ENCODE results near the gene SNX32. TPM values are rescaled to one million over a fixed set of nuclear protein-coding genes. Genes with fewer than 3 reads are reported as not detected.
A peak's percentile ranks its signal among the peaks of the same experiment; 100 is the strongest.

Gene SNX32
- total RNA-seq, 1 donor from 2014 or later: 6.1 TPM

DNA sequence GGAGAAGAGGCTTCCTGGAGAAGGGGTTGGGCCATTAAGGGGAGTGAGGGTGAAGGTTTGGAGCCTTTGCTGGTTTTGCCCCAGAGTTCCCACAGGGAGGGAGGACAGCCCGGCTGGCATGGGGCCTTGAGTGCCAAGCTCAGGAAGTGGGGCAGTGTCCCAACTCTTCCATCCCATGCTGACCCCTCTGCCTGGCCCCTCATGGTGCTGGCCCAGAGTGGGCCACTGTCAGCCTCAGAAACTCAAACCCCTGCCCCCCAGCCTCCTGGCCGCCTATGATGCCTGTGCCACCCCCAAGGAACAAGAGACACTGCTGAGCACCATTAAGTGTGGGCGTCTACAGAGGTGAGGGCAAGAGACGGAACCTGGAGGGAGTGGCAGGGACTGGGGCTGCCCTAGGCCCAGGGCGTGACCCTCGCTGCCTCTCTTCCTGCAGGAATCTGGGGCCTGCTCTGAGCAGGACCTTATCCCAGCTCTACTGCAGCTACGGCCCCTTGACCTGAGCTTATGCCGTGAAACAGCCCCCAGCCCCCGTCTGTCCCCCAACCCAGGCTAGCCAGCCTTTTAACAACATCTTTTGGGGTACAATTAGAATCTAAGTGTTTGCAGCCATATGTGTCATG, 31.9 kb downstream of the SNX32 start:
- DNase-seq (ENCODE audit: low spot score in 2 of 2): no peak
- no peak for FAIRE-seq

DNA sequence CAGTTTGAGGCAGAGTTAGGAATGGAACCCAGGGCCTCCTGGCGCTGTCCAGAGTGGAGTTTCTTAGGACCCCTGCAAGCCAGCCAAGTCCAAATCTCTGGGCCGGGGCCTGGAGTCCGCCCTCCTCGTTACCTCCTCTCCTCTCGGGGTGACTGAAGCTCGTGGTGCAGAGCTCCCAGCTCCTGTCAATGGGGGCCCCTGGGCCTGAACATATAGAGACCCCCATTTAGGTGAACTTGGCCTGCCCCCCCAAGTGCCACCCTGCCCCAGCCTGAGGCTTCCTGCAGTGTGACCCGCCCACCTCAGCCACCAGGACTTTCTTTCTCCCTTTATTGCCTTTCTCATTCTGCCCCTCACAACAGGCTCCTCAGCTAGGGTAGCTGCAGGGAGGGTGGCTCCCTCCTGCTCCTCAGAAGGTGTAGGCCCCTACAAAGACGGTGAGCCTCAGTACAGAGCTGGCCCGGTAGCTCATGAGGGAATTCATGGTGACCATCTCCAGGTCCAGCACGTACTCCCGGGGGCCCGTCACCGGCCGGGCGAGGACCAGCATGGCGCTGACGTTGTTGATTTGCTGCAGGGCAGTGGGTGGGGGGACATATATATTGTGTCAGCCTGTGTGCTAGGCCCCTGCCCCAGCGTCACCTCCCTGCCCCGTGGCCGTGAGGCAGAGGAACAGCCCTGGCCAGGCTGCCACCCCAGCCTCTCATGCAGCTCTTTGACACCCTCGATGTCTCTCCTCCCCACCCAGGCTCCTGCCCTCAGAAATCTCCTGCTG, 32.9 kb downstream of the SNX32 start:
- DNase-seq (ENCODE audit: low spot score in 2 of 2) (no peak), FAIRE-seq (no peak)

DNA sequence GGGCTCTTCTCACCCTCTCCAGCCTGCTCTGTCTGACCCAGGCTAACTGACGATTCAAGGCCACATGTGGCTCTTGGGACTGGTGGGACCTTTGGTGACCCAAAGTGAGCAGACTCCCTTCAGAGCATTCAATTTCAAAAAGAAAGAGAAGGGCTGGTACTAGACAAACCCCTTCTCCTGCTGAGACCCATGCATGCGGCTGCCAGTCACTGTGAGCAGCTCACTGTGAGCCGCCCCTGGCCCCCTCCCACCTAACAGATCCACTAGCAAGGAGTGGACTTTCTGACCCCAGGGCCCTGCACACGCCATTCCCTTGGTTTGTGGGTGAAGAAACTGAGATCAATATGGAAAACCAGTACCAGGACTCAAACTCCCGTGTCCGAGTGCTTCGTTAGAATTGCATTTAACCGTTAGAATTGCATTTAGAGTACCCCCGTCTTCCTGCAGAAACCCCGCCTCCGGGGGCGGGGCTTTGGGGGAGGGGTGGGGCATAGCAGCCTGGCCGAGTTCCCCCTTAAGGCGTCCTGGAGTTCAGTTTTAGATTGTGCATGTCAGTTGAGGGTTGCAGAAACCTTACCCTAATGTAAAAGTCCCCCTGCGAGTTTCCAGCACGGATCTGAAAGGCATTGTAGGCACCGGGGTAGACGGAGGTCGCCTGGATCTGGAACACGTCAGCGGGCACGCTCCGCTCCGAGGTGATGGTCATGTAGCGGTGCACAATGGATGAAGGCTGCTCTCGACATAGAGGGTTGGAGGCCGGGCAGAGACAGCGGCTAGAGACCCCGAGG, 33.7 kb downstream of the SNX32 start:
- DNase-seq (ENCODE audit: low spot score in 2 of 2) (no peak), FAIRE-seq (no peak)

DNA sequence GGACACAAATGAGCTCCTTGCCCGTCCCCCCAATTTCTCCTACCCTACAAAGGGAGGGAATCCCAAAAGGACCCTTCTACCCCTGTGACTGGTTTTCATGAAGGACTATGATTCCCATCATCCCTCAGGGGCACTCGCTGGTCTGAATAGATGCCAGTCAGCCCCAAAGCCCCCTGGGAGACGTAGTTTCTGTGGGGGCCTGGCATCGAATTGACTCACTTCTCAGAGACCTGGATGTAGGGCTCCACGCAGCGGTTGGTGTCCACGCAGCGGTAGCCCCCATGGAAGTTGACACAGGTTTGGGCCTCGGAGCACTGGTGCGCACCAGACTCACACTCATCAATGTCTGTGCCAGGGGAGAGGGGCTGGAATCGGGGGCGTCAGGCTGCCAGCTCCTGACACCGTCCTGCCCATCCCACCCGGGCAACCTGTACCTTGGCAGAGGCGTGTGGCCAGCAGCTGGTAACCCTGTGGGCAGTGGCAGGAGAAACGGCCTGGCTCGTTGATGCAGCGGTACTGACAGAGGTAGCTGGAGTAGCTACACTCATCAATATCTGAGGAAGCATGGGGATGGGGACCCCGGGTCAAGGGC, 34.4 kb downstream of the SNX32 start:
- DNase-seq (ENCODE audit: low spot score in 2 of 2) (peak in 1 of 2 donors; percentile 48), FAIRE-seq (no peak)

DNA sequence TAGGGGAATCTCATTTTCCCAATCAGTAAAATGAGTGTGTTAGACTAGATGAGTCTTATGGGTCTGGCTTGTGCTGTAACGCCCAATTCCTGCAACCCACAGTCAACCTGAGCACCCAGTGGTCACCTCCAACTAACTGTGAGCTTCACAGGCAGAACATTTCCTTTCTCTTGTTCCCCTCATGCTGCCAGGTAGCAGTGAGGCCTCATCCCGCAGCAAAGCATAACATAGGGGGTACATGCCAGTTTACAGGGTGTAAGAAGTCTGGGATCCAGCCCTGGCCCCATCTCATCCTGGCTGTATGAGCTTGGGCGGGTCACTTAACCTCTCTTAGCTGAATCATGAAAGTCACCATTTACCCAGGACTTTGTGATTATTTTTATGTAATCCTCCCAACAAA, 35.1 kb downstream of the SNX32 start:
- DNase-seq (ENCODE audit: low spot score in 2 of 2): no peak
- no peak for FAIRE-seq

DNA sequence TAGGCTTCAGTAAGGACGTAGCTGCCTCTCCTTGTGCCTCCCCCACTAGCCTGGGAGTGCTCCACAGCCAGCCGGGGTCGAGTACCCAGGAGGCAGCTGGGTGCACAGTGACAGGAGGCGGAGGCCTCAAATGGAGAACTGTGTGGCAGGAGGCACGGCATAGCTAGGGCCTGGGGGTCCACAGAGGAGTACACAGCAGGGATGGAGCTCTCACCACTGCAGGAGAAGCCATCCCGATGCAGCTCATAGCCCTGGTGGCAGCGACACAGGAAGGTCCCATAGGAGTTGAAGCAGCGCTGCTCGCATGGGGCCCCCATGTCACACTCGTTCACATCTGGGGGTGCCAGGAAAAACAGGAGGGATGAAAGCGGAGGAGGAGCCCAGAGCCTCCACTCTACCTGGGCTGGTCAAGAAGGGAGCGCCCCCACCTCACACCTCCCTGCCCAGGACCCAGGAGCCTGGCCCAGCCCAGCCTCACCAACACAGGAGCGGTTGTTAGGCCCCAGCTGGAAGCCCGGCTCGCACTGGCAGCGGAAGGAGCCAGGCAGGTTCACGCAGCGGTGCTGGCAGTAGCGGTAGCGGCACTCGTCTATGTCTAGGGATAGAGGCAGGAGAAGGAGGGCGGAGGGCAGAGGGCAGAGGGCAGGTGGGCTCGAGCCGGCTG, 36.0 kb downstream of the SNX32 start:
- no peak for FAIRE-seq
- DNase-seq (ENCODE audit: low spot score in 2 of 2): no peak

DNA sequence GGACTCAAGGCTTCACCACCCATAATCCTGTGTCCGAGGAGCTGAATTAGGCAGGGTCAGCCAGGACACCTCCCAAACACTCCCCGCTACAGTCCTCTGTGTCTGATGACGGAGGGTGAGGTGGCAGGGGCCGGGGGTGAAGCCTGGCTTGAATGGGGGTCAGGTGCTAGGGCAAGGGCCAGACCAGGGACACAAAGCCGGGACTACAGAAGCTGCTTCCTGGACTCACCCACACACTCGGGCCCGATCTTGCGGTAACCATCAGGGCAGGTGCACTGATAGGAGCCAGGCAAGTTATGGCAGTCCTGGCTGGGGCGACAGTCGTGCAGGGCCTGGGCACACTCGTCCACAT, 36.5 kb downstream of the SNX32 start:
- FAIRE-seq (no peak), DNase-seq (ENCODE audit: low spot score in 2 of 2) (no peak)

DNA sequence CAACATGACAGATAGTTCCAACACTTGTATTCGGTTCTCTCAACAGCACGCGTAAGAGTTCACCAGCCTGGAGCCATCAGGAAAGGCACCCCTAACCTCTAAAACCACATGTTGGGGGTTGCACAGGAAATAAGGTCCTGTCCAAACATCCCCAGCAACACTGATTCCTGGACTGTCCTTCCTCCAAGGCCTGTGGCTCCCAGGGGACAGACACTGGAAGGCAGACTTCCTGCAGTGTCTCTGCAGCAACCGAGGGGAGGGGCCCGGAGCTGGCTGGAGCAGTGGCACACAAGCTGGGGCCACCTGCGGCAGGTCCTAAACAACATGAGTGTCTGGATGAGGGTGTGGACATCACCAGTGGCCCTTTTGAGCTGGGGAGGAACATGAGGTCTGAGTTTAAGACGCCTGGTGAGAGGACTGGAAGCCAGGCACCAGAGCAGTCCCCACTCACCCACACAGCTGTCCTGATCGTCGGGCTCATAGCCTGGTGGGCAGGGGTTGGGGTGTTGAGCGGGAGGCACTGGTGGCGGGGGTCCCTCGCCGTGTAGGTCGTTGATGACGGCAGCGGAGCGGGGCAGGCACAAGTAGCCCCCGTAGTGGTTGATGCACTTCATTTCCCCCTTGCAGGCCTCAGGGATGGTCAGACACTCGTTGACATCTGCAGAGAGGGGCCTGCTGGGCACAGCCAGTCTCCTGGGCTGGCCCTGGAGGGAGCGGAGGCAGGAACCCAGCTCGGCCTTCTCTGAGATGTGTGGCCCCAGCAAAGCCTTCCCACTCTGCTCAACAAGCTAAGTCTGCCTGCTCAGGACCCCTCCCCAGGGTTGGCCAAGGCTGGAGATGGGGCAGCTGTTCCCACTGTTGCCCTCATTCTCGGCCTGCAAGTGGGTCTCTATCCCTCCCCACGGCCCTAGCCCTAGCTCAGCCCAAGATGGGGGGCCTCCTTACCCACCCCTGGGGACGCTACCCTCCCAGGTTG, 37.2 kb downstream of the SNX32 start:
- FAIRE-seq: no peak
- no peak for DNase-seq (ENCODE audit: low spot score in 2 of 2)

DNA sequence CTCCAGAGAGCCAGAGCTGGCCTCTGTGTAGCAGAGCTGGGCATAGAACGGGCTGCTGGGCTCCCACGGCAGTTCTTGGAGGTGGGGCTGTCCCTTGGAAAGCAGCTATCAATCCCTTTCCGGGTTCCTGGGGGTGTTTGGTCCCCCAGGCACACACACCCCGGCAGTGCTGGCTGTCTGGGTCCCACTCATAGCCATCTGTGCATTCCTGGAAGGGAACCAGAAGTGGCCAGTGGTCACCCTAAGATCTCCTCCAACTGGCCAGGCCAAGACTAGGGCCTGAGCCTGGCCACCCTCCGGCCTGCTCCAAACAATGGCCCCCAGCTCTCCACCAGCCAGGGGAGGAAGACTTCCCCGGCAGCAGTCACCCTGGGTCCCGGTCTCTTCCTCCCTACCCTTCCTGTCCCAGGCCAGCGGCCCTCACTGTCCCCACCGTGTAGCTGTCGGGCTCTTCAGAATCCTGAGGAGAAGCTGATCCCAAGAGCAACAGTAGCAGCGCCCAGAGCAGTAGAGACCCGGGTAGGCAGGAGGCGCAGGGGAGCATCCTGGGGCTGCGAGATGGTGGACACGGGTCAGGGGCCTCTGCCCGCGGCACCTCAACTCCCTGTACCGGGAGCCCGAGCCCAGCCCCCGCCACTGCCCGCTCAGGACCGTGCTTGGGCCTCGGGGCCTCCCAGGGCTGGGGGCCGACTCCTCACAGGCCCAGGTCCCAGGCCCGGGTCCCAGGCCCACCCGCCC, 38.2 kb downstream of the SNX32 start:
- DNase-seq (ENCODE audit: low spot score in 2 of 2) (no peak), FAIRE-seq (no peak)

DNA sequence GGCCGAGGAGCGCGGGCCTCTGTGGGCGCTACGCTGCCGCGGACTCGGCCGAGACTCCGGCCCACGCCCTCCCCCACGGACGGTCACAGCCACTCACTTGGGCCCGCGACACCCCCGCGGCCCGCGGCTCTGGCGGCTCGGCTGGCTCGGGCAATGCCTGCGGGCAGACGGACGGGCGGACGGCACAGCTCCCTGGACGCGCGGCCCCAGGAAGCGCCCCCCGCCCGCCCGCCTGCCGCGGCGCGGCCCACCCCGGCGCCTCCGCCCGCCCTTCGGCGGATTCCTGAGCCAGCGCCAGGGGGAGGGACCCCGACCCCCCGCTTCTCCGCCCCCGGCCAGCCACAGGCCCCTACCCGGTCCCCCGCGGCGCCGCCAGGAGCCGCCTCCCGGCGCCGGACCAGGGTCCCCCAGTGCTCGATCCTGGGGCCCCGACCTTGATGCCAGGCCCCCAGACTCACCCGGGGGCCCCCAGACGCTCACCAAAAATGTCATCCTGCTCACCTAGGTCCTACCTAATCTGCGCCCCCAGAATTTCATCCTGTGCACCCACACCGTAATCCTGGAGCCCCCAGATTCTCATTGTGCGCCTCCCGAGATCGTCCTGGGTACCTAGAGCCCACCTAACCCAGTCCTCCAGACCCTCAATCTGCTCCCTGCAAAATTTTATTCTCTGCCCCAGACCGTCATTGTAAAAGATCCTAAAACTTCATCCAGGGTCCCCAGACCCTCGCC, 39.0 kb downstream of the SNX32 start, which contains the start of gene EFEMP2:
TSS of gene EFEMP2 (minus strand) at position 215 of the 732 bp plus-strand sequence. CDS start 446 bp downstream, outside the sequence.
- no peak for FAIRE-seq

DNA sequence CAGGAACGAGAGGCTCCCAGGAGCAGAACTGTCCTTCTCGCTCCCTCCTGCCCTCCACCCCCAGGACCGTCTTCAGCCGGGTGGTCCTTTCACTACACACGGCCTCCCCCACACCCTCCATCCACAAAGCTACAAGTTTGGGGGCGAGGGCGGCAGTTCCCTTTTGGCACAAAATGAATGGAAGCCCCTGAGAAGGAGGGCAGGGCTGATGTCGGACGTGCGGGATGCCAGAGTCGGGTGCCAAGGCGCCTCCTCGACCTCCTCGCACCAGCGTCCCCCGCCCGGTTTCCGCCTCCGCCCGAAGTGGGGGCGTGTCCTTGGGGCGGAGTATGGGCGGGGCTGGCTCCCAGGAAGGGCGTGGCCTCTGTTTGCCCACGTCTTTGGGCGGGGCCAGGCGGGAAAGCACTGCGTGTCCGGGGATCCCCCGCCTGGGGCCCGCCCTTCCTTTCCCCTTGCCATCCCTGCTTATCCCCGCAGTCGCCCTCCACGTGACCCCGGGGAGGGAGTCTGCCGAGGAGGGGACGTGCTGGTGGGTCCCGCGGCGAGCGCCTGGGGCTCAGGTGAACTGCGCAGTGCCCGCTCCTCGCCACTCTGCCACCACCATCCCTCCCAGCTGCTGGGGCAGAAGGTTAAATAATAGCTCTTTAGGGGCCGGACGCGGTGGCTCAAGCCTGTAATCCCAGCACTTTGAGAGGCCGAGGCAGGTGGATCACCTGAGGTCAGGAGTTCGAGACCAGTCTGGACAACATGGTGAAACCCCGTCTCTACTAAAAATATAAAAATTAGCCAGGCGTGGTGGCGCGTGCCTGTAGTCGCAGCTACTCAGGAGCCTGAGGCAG, 39.8 kb downstream of the SNX32 start:
- DNase-seq (ENCODE audit: low spot score in 2 of 2): peak; percentile 94 to 99

More for the DNA sequence above, 39.0 kb downstream of the SNX32 start, which contains the start of gene EFEMP2:
- peak; percentile 67 to 72 for DNase-seq (ENCODE audit: low spot score in 2 of 2)

DNA sequence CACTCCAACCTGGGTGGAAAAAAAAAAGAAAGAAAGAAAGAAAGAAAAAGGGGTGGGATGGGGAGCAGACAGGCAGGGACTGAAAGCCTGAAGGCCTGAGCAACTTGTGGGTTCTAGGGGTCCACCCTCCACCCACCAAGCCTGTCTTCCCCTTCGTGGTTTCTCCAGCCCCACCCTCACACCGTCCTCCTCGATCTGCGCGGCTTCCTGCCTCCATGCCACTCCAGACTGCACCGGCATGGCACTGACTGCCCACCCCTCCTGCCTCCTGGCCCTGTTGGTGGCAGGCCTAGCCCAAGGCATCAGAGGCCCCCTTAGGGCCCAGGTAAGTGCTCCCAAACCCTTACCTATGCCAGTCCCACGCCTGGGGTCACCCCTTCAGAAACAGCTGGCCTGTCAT, 45.9 kb downstream of the SNX32 start, which contains the start of gene CTSW:
TSS of gene CTSW (plus strand) at position 221 of the 400 bp plus-strand sequence. CDS start at position 239, 18 bp downstream.
- DNase-seq (ENCODE audit: low spot score in 2 of 2): no peak

More for the DNA sequence above, 39.8 kb downstream of the SNX32 start:
- no peak for FAIRE-seq

DNA sequence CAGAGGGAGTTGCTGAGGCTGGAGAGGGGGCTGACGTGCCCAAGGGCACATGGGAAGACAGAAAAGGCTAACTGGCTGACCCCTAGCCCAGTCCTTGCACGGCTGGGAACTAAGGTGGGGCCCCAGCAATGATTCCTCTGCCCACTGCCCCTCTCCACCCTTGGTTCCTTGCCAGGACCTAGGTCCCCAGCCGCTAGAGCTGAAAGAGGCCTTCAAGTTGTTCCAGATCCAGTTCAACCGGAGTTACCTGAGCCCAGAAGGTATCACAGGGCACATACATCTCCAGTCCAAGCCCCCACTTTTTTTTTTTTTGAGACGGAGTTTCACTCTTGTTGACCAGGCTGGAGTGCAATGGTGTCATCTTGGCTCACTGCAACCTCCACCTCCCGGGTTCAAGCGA, 46.3 kb downstream of the SNX32 start:
- FAIRE-seq: no peak

More for the DNA sequence above, 45.9 kb downstream of the SNX32 start, which contains the start of gene CTSW:
- FAIRE-seq: no peak

DNA sequence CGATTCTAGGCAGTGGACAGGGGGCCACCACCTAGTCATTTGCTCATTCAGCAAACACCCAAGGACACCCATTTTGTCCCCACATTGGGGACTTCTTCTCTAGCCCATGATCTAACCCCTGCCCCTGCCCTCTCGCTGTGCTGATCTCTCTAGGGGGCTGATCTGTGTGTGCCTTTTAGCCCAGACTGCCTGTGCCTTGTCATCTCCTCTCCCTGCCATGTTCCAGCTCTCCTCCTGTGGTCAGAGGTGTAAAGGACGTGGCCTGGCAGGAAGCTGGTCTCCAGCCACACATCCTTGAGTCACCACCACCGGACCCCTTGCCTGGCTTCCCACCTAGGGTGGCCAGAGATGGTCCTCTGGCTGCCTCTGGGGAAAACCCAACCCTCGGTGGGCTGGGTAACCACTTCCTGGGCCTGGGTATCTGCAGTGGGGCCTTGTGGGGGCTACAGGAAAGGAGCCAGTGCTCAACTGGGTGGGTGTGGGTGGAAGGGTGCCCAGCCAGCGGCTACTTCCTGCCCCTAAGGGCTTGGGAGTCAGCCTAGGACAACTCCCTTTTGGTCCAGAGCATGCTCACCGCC, 47.2 kb downstream of the SNX32 start:
- DNase-seq (ENCODE audit: low spot score in 2 of 2): no peak
- FAIRE-seq: no peak

More for the DNA sequence above, 46.3 kb downstream of the SNX32 start:
- DNase-seq (ENCODE audit: low spot score in 2 of 2): no peak

DNA sequence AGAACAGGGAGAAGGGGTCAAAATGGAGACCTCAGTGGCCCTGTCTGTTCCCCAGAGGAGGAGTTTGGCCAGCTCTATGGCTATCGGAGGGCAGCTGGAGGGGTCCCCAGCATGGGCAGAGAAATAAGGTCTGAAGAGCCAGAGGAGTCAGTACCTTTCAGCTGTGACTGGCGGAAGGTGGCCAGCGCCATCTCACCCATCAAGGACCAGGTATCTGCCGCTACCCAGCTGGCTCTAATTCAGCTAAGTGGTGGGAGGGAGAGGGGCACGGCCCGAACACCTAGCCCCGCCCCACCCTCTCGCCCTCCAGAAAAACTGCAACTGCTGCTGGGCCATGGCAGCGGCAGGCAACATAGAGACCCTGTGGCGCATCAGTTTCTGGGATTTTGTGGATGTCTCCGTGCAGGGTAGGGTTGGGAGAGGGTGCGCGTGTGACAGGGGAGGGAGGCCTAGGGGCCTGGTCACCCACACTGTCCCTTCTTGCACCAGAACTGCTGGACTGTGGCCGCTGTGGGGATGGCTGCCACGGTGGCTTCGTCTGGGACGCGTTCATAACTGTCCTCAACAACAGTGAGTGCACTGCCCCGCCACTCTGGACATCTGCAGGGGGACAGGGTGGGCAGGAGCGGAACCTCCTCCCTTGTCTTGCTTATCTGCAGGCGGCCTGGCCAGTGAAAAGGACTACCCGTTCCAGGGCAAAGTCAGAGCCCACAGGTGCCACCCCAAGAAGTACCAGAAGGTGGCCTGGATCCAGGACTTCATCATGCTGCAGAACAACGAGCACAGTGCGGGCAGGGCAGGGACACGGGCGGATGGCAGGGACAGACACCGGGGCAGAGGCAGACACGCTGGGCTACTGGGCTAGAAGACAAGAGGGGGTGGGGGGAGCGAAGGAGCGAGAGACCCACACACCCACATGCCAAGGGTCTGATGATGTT, 48.6 kb downstream of the SNX32 start:
- no peak for DNase-seq (ENCODE audit: low spot score in 2 of 2)
- FAIRE-seq: no peak

Data from frontal cortex (tissue), 4 donors.